A549 (cell line): ENCODE data around the gene HMHB1. TPM values are rescaled to one million over a fixed set of nuclear protein-coding genes. Genes with fewer than 3 reads are reported as not detected.

Experiments used
- ATAC-seq, 2 experiments: fragments of 200-7000 bp in 1 of 2; fragments of >200 bp in 1 of 2; cut with Nextera tagmentation in 1 of 2; cut with Tn5 transposase in 1 of 2; 3 replicates each; pipeline versions ENCODE4 v1.8.0 to v1.9.1; 2018 to 2020; ENCODE audit warnings: mild to moderate bottlenecking in 1 of 2, moderate library complexity in 1 of 2
- CTCF ChIA-PET: fragments of 300-600 bp; sonication (Branson Sonifier 250); formaldehyde crosslinking; extraction: SDS; loops from one replicate; lab custom pipeline; 2021; ENCODE audit warnings: antibody characterized with exemption, inconsistent platforms; lab: Yijun Ruan, JAX
- POLR2A ChIA-PET: fragments of 350-600 bp; formaldehyde crosslinking; extraction: SDS; loops from one replicate; lab custom pipeline; 2021; ENCODE audit warnings: antibody characterized with exemption, inconsistent platforms; lab: Yijun Ruan, JAX
- DNase-seq, 2 experiments: peaks; one replicate each; pipeline versions ENCODE4 v3.0.0 to v3.0.0-alpha.2; 2011 to 2016; ENCODE audit warnings: low read depth in 1 of 2, low spot score in 1 of 2
- FAIRE-seq: peaks from 2 replicates; lab custom pipeline; 2011; peaks lifted over from hg19 to GRCh38; lab: Jason Lieb, UNC
- H3K27ac ChIP-seq, 2 experiments: fragments of >200 bp; sonication (Bioruptor Twin); formaldehyde crosslinking; 3 replicates each; pipeline ENCODE4 v1.5.1; 2016 to 2017
- H3K4me1 ChIP-seq: fragments of >200 bp; sonication (Bioruptor Twin); formaldehyde crosslinking; 3 replicates; pipeline ENCODE4 v1.6.1; 2016
- H3K4me2 ChIP-seq: fragments of >200 bp; sonication (Bioruptor Twin); formaldehyde crosslinking; 3 replicates; pipeline ENCODE4 v1.6.1; 2016
- H3K4me3 ChIP-seq: fragments of >200 bp; sonication (Bioruptor Twin); formaldehyde crosslinking; 3 replicates; pipeline ENCODE4 v1.5.1; 2016
- H3K9me3 ChIP-seq: fragments of >200 bp; sonication (Bioruptor Twin); formaldehyde crosslinking; 3 replicates; pipeline ENCODE4 v1.6.1; 2016
- CEBPB ChIP-seq, 2 experiments: fragments of >200 bp in 1 of 2; sonication (Bioruptor Twin) in 1 of 2; formaldehyde crosslinking in 1 of 2; IDR thresholded peaks; 2 replicates each; pipeline ENCODE4 v1.6.1; 2012 to 2016
- FOSL2 ChIP-seq, 2 experiments: fragments of 450-650 bp in 1 of 2; fragments of >200 bp in 1 of 2; sonication (Bioruptor Twin) in 1 of 2; formaldehyde crosslinking; IDR thresholded peaks; 2 replicates each; pipeline versions ENCODE4 v1.5.0 to v1.6.1; 2016 to 2020; ENCODE audit warnings: mild to moderate bottlenecking in 1 of 2, moderate library complexity in 1 of 2
- FOXS1 ChIP-seq: fragments of 250-450 bp; sonication (Bioruptor Pico); IDR thresholded peaks from 2 replicates; pipeline ENCODE4 v1.5.0; 2020; ENCODE audit warnings: mild to moderate bottlenecking, moderate library complexity
- GATA3 ChIP-seq: IDR thresholded peaks from 2 replicates; pipeline ENCODE4 v1.6.1; 2012; ENCODE audit warnings: borderline replicate concordance
- HEYL ChIP-seq: fragments of 250-450 bp; sonication (Bioruptor Pico); IDR thresholded peaks from 2 replicates; pipeline ENCODE4 v1.8.0; 2021; ENCODE audit warnings: mild to moderate bottlenecking, moderate library complexity
- HOXB5 ChIP-seq: fragments of 250-450 bp; sonication (Bioruptor Pico); IDR thresholded peaks from 2 replicates; pipeline ENCODE4 v1.5.0; 2020; ENCODE audit warnings: mild to moderate bottlenecking, moderate library complexity
- MYC ChIP-seq: IDR thresholded peaks from 2 replicates; pipeline ENCODE4 v1.6.1; 2012; ENCODE audit warnings: mild to moderate bottlenecking, inconsistent platforms, low read length, improper control_type of control experiment, borderline replicate concordance
- NPAS2 ChIP-seq: fragments of 250-450 bp; sonication (Bioruptor Pico); IDR thresholded peaks from 2 replicates; pipeline ENCODE4 v1.8.0; 2022; ENCODE audit warnings: mild to moderate bottlenecking, moderate library complexity, borderline replicate concordance
- POLR2AphosphoS2 ChIP-seq: conservative IDR thresholded peaks from 2 replicates; pipeline ENCODE4 v1.6.1; 2012; ENCODE audit warnings: low read length, improper control_type of control experiment, inconsistent platforms
- RAD21 ChIP-seq, 2 experiments: fragments of >200 bp in 1 of 2; sonication (Bioruptor Twin) in 1 of 2; formaldehyde crosslinking in 1 of 2; IDR thresholded peaks in 1 of 2; conservative IDR thresholded peaks in 1 of 2; 2 replicates in 1 of 2; 3 replicates in 1 of 2; pipeline ENCODE4 v1.6.1; 2012 to 2018; ENCODE audit warnings: inconsistent platforms in 1 of 2
- RCOR1 ChIP-seq: fragments of 150-350 bp; IDR thresholded peaks from 2 replicates; pipeline ENCODE4 v1.6.1; 2014; ENCODE audit warnings: antibody characterized with exemption, low read length, low read depth
- SMC3 ChIP-seq: fragments of >200 bp; sonication (Bioruptor Twin); formaldehyde crosslinking; IDR thresholded peaks from 3 replicates; pipeline ENCODE4 v1.6.1; 2018; ENCODE audit warnings: inconsistent platforms
- TP53 ChIP-seq: fragments of 250-450 bp; sonication (Bioruptor Pico); IDR thresholded peaks from 2 replicates; pipeline ENCODE4 v1.5.0; 2021; ENCODE audit warnings: mild to moderate bottlenecking, moderate library complexity
- WGBS: methylation state at CpG from one replicate; pipeline ENCODE4 v1.1.6; 2017; ENCODE audit errors: missing lambda C conversion rate; 5-methylcytosine and 5-hydroxymethylcytosine counted together
- polyA plus RNA-seq, 4 experiments: library from polyadenylated mRNA; depleted of rRNA in 3 of 4; stranded (reverse); fragments of >200 nt; fragmentation: RNase III in 1 of 4; extraction: RNeasy Plus Mini Kit Qiagen cat#74134 plus additional on column Dnase treatment in 1 of 4; gene quantifications; 2 replicates in 3 of 4; 3 replicates in 1 of 4; pipeline ENCODE4 v1.2.3, GENCODE V29; 2011 to 2017
- TF ChIP-seq, protein P1 (sequence below): fragments of 250-450 bp; sonication (Bioruptor Pico); IDR thresholded peaks from 2 replicates; pipeline ENCODE4 v1.5.0; 2021; ENCODE audit warnings: mild to moderate bottlenecking, moderate library complexity, borderline replicate concordance
- TF ChIP-seq, protein P2 (sequence below): fragments of >200 bp; sonication (Bioruptor Twin); formaldehyde crosslinking; IDR thresholded peaks from 3 replicates; pipeline ENCODE4 v1.5.1; 2016
- TF ChIP-seq, protein P3 (sequence below): IDR thresholded peaks from 2 replicates; pipeline ENCODE4 v1.6.1; 2012
- TF ChIP-seq, protein P4 (sequence below): IDR thresholded peaks from 2 replicates; pipeline ENCODE4 v1.6.1; 2012; ENCODE audit warnings: low read depth, borderline replicate concordance
- TF ChIP-seq, protein P5 (sequence below): IDR thresholded peaks from 2 replicates; pipeline ENCODE4 v1.6.1; 2012

The HMHB1 gene
- polyA plus RNA-seq, 2 of the 4 experiments (the other 2 are of a cell fraction): not detected

DNA sequence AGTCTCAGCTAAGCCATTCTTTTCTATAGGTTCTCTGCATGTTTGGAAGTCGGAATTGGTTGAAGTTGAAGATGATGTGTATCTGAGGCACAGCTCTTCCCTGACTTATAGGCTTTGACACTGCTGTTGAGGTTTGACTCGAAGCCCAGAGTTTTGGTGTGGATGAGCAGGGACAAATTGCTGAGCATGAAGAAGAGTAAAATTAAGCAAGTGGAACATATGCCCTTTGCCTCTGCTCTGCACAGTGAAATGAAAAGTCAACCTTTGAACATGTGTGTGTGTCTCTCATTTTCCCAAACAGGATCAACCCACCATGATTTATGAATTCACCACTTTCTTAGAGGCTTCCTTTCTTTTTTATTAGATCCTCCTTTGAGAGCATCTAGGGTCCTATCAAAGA, 8.5 kb downstream of the HMHB1 start (continued):
- no peak for TF ChIP-seq CEBPB (IDR thresholded peaks at IDR 0.05)
- TF ChIP-seq, protein P1, sequence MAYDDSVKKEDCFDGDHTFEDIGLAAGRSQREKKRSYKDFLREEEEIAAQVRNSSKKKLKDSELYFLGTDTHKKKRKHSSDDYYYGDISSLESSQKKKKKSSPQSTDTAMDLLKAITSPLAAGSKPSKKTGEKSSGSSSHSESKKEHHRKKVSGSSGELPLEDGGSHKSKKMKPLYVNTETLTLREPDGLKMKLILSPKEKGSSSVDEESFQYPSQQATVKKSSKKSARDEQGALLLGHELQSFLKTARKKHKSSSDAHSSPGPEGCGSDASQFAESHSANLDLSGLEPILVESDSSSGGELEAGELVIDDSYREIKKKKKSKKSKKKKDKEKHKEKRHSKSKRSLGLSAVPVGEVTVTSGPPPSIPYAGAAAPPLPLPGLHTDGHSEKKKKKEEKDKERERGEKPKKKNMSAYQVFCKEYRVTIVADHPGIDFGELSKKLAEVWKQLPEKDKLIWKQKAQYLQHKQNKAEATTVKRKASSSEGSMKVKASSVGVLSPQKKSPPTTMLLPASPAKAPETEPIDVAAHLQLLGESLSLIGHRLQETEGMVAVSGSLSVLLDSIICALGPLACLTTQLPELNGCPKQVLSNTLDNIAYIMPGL: no peak
- no peak for TF ChIP-seq RCOR1
- TF ChIP-seq TP53 (CRISPR knock-in tag): no peak

DNA sequence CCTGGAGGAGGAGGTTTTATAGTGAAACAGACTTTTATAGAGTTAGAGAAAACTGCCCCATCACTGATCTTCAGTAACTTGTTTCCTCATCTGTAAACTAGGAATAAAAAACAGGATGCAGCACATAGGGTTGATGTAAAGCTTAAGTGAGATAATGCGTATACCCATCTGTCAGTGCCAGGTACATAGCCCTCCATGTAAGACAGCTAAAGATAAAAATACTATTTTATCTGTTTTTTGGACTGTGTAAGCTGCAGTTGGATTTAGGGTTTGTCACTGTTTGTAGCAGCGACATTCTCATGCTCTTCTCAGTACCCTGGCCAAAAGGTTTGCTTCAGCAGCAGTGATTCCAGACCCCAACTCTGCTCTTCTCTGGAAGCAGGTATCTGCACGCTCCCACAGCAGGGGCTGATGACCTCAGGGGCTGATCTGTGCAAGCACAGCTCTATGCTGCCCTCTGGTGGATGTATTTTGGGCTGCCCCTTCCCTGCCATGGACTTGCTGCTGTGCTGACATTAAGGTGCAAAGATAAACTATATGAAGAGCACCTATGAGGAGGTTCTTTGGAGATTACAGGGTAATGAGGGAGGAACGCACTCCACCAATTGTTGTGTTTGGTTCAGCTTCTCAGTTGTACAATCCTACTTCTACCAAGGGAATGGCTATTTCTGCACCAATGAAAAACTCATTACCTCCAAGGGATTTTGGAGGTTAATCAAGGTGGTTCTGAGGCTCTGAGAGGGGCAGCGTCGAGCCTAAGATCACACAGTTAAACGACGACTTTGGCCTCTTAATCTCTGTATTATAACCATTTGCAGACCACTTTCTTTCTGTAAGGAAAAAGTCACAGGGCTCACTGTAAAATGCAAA, 13.1 kb downstream of the HMHB1 start:
- peak; percentile 98 to 99 for ATAC-seq
- Histone ChIP-seq H3K9me3 (no peaks in the 10 kb centered on the region), H3K4me3 (no peak overlapping the region), H3K4me2 (peak overlapping the region; percentile 50), H3K27ac (peak overlapping the region; percentile 80 to 84), H3K4me1 (peaks cover 45% of the 10 kb centered on the region)
- ChIA-PET CTCF (interaction anchor here (0.7 to 5.8 kb wide), 63 partner anchors 9 to 908 kb away, joined by 3 to 26 read pairs (median 4); partner anchors contain the start of genes HMHB1 and NR3C1), POLR2A (interaction anchor here (1.5 kb wide), 1 partner anchor 421 kb away, joined by 3 read pairs; the partner anchor contains the start of gene NR3C1)
- 23% methylated on average over 8 of the region's 8 CpGs for WGBS
- TF ChIP-seq SMC3: peak; percentile 99
- peak; percentile 82; the same call in 1 of the 2 replicates for TF ChIP-seq HOXB5
- no peak for TF ChIP-seq HEYL
- no peak for TF ChIP-seq MYC
- TF ChIP-seq, protein P2, sequence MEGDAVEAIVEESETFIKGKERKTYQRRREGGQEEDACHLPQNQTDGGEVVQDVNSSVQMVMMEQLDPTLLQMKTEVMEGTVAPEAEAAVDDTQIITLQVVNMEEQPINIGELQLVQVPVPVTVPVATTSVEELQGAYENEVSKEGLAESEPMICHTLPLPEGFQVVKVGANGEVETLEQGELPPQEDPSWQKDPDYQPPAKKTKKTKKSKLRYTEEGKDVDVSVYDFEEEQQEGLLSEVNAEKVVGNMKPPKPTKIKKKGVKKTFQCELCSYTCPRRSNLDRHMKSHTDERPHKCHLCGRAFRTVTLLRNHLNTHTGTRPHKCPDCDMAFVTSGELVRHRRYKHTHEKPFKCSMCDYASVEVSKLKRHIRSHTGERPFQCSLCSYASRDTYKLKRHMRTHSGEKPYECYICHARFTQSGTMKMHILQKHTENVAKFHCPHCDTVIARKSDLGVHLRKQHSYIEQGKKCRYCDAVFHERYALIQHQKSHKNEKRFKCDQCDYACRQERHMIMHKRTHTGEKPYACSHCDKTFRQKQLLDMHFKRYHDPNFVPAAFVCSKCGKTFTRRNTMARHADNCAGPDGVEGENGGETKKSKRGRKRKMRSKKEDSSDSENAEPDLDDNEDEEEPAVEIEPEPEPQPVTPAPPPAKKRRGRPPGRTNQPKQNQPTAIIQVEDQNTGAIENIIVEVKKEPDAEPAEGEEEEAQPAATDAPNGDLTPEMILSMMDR: peak; percentile 95
- TF ChIP-seq, protein P3, sequence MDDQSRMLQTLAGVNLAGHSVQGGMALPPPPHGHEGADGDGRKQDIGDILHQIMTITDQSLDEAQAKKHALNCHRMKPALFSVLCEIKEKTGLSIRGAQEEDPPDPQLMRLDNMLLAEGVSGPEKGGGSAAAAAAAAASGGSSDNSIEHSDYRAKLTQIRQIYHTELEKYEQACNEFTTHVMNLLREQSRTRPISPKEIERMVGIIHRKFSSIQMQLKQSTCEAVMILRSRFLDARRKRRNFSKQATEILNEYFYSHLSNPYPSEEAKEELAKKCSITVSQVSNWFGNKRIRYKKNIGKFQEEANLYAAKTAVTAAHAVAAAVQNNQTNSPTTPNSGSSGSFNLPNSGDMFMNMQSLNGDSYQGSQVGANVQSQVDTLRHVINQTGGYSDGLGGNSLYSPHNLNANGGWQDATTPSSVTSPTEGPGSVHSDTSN: no peak
- TF ChIP-seq RAD21 (conservative IDR thresholded peaks at IDR 0.05 in 1 of 2, IDR thresholded peaks at IDR 0.05 in 1 of 2): peak; percentile 99 to 100
- TF ChIP-seq, protein P4, sequence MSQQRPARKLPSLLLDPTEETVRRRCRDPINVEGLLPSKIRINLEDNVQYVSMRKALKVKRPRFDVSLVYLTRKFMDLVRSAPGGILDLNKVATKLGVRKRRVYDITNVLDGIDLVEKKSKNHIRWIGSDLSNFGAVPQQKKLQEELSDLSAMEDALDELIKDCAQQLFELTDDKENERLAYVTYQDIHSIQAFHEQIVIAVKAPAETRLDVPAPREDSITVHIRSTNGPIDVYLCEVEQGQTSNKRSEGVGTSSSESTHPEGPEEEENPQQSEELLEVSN: no peak
- TF ChIP-seq, protein P5, sequence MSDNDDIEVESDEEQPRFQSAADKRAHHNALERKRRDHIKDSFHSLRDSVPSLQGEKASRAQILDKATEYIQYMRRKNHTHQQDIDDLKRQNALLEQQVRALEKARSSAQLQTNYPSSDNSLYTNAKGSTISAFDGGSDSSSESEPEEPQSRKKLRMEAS: peak; percentile 66; the same call in 1 of the 2 replicates
- no peak for TF ChIP-seq GATA3
- TF ChIP-seq FOXS1 (CRISPR knock-in tag): peak; percentile 37; the same call in 1 of the 2 replicates
- TF ChIP-seq FOSL2 (IDR thresholded peaks at IDR 0.05): no peak
- TF ChIP-seq FOSL2 (CRISPR knock-in tag; IDR thresholded peaks at IDR 0.05): peak; percentile 31
- TF ChIP-seq POLR2AphosphoS2: no peak
- TF ChIP-seq NPAS2 (CRISPR knock-in tag): no peak
- peak; percentile 69 to 89 for DNase-seq
- peak; percentile 93 for FAIRE-seq
